T1000 (cell line): ENCODE measurements around the gene OTULINL.

Experiments used
- DNase-seq: peaks from one replicate; lab custom pipeline; 2025; ENCODE audit warnings: mixed read lengths; lab: John Stamatoyannopoulos, UW

OTULINL gene

DNA sequence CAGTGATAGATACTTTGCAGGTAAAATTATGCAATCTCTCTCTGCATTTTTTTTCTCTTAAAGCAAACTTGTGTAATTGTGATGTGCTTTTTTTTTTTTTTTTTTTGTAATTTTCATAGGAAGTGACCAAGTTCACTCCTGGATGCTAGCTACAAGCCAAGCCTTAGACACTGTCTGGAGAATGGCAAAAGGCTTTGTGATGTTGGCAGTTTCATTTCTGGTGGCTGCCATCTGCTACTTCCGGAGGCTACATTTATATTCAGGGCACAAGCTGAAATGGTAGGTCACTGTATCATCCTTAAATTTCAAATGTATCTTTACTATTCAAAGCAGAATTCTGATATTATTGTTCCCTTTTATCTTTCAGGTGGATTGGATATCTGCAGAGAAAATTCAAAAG lies 19.3 kb downstream of the OTULINL start:
- no peak for DNase-seq

DNA sequence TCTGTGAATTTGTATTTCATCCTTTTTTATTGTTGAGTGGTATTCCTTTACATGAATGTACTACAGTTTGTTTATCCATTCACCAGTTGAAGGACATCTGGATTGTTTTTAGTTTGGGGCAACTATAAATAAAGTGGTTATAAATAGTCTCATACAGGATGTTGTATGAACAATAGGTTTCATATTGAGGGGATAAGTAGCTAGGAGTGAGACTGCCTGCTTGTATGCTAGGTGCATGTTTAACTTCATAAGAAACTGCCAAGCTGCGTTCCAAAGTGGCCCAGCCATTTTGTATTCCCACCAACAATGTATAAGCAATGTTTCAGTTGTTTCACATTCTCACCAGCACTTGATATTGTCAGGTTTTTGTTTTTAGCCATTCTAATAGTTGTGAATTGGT lies 21.5 kb downstream of the OTULINL start:
- no peak for DNase-seq

DNA sequence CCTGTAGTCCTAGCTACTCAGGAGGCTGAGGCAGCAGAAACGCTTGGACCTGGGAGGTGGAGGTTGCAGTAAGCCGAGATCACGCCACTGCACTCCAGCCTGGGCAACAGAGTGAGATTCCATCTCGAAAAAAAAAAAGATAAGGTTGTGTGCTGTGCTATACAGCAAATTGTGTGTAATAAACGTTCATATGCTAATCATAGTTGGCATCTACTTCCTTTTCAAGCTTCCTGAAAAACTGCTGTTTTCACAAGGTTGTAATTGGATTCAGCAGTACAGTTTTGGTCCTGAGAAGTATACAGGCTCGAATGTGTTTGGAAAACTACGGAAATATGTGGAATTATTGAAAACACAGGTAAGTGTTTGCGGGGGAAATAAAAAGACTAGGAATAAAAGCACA lies 25.5 kb downstream of the OTULINL start:
- no peak for DNase-seq

DNA sequence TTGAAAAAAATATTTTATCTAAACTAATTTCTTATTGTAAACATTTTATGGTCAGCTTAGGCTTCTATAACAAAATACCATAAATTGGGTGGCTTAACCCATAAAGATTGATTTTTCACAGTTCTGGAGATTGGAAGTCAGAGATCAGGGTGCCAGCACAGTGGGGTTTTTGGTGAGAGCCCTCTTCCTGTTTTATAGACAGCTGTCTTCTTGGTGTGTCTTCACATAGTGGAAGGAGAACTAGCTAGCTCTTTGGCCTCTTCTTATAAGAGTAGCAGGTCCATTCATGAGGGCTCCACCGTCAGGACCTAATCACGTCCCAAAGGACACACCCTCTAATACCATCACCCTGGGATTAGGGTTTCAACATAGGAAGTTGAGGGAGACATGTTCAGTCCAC lies 26.6 kb downstream of the OTULINL start:
- no peak for DNase-seq

DNA sequence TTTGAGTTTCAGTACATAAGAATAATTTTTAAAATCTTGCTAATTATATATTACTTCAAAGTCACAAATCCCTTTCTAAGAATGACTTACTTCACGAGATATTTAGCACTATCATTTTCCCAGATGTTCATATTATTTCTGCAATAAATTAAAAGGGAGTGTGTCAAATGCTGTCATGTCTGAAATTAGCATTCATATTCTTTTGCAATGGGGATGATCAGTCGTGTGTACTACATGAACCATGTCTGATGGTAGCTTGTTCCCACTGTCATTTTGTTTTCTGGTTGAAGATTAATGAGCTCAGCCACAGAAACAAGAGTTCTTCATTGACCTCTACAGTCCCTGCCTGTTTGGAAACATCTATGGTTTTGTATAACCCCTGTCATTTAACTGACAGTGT lies 30.1 kb downstream of the OTULINL start:
- no peak for DNase-seq

DNA sequence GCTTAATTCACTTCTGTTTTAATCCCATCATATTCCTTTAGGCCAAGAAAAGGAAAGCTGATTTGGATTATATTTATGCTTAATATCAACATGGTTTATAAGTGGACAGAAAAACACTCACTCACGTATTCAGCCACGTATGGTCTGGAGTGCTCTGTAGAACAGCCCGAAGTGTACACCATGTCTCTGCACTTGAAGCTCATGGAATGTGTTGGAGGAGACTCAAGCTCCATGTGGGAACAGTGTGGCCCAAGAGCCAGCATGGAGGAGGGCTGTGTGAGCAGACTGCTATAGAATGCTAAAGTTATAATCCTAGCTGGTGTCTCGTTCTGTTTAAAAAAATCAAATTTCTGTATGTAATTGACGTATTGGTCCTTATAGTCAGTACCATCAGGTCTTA lies 32.9 kb downstream of the OTULINL start:
- no peak for DNase-seq

DNA sequence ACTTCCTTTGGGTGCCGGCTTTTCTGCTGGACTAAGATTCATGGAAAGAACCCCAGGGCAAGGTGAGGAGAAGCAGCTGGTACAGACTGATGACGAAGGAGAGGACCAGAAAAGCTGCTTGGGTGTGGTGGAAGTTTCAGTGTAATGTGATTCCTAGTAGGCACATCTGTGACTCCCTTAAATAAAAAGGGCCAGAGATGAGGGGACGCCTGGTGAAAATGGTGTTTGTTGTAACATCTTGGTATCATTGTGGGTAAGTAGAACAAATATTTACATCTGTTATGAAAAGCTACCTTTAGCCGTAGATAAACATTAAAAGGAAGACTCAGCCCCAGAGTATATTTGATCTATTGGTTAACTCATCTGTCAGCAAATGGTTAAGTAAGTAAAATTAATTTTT lies 33.8 kb downstream of the OTULINL start:
- no peak for DNase-seq

DNA sequence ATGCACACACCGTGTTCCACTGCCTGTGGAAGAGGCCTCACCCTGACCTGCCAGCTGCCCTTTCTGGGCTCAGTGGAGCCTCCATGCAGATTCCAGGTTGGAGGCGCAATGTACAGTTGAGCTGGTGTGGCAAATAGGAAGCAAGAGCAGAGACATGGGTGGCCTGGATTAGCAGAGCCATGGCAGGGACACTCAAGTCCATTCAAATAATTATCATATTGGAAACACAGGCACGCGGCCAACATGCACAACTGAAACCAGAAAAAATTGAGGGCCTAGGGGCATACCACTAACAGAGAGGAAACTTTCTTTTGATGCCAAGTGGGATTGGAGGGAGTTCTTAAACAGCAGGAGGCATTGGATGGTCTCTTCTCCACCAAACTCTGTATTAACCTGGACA lies 35.8 kb downstream of the OTULINL start:
- no peak for DNase-seq

DNA sequence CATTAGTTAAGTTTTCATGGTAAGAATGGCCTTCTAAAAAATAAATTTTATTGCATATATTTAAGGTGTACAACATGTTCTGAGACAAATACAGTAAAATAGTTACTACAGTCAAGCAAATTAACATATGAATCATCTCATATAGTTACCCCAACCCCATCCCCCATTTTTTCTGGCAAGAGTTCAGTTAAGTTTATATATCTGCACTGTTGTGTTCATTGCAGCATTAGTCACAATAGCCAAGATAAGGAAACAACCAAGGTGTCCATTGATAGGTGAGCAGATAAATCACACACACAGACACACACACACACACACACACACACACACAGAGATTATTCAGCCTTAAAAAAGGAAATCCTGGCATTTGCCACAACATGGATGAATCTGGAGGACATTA lies 45.7 kb downstream of the OTULINL start:
- DNase-seq: no peak

DNA sequence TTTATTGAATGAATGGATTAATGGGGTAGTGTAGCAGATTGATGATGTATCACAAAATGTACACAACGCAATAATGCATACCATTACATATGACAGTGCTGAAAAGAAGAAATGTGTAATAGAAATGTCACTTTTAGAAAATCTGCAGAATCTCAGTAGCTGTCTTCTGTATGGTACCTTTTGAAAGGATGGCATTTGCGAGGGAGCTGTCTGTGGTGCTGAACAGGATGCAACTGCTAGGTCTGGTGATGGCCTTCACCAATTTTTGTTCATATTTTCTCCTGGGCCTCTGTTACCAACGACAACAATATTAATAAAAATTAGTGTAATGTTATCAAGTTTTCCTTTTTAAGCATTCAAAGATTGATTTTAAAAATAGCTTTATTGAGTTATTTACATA lies 46.8 kb downstream of the OTULINL start:
- DNase-seq: peak; percentile 3

DNA sequence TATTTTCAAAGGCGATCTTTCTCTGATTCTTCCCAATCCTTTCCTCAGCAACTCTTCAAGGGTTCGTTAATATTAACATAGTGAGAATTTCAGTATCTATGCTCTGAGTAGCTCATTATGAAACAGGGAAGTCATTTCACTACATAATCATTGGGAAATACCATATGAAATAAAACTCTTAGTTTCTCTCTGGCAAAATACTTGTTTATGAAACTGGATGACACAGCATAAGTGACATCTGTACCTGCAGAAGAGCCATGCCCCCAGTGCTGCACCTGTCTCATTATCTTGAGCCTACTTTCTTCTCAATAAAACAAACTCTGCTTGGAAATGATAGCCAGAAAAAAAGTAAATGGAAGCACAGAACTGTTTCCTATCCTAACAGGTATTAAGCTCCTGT lies 49.1 kb downstream of the OTULINL start:
- DNase-seq: no peak

DNA sequence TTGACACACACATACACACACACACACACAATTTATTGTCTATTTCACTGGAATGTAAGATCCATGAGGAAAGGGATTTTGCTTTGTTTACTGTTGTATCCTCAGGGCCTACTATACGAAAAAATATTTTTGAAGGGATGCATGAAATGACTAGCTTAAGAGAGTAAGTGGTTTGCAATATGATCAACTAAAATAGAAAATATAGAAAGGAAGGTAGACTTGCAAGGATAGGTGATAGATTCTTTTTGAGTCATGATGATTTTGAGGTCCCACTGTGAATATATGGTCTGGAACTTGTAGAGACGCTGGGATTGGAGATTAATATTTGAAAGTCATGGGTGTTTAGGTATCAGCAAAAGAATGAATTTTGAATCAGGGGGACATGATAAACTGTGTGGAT lies 54.1 kb downstream of the OTULINL start:
- DNase-seq: no peak

DNA sequence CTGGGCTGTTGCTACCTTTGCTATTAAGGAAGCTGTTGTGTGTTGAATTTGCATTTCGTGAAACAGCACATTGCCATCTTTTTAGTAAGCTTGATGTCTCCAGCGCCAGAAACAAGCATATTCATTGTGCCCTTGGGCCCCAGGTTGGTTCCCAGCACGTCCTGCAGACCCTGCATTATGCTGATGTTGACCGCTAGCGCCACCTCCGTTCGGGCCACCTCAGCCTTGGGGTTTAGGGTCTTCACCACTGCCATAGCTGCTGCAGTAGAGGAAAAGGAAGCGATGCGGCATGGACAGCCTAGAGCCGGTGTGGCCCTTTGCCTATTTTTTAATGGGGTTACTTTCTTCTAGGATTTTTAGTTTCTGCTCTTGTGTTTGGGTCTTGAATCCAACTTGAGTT lies 59.2 kb downstream of the OTULINL start:
- DNase-seq: no peak

DNA sequence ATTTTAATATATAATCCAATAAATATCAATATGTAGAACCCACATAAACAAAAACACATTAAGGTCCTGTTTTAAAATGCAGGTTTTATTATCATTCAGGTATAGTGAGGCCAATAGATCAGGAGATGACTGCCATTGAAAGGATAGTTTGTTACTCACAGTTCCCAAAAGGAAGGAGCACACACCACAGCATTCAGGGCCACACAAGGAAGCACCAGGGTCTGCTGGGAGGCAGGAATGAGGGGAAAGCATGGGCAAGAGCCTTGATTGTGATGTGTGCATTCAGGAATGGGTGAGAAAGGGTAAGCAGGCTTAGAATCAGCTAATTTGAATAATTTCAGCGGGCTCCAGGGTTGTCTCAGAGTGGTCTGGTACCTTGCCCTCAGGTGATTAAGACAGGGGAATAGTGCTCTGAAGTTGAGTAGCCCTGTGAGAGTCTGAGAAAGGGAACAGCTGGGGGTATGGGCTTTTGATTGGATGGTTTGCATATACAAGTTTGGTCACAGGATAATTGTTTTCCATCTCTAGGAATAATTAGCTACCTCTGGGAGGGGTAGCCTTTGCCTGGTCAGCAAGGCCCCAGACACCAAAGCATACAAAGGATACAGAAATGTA lies 63.1 kb downstream of the OTULINL start:
- DNase-seq: no peak

DNA sequence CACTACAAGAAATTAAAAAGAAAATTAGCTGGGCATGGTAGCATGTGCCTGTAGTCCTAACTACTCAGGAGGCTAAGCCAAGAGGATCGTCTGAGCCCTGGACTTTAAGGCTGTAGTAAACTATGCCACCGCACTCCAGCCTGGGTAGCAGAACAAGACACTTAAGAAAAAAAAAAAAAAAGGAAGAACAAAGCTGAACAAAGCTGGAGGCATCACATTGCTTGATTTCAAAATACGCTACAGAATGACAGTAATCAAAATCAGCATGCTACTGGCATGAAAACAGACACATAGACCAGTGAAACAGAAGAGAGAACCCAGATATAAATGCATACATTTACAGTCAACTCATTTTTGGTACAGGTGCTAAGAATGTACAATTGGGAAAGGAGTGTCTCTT lies 68.5 kb downstream of the OTULINL start:
- DNase-seq: no peak

DNA sequence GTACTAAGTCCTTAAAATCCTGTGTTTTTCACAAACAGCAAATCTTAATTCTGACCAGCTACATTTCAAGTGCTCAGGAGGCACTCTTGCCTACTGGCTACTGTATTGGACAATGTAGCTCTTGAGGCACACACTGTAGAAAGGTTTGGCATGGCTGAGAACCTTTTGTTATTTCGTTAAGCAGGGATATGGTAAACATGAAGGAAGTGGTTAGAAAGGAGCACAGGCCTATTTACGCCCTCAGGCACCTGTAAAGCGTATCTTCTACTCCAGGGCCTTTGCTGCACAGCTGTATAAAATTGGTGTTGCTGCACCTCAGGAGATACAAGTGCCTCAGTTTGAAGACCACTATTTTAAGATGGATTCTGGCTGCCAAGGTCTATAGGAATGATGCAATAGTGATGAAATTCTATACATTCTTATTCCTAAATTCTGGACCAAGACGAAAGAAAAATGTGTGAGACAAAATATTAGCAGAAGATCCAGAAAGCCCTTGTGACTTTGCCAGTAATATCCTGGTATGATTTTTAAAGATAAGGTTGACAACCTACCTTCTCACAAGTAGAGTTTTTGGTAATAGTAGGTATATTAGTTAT lies 73.7 kb downstream of the OTULINL start:
- no peak for DNase-seq

DNA sequence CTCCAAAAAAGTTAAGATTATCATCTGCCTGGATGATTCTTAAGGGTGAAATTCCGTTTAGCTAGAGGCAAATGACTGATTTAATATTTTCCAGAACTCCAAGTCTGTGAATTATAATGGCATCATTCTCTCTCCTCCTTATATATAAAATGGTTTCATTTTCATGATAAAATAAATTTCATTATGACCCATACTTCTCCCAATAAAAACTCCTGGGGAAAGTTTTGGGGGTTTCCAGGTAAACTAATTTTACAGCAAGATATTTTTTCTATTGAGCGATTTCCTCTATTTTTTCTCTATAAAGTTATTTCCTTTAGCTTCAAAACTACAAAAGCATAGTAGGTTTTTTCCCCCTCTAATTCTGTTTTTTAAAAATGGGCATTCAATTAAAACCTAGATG lies 75.3 kb downstream of the OTULINL start:
- DNase-seq: no peak

DNA sequence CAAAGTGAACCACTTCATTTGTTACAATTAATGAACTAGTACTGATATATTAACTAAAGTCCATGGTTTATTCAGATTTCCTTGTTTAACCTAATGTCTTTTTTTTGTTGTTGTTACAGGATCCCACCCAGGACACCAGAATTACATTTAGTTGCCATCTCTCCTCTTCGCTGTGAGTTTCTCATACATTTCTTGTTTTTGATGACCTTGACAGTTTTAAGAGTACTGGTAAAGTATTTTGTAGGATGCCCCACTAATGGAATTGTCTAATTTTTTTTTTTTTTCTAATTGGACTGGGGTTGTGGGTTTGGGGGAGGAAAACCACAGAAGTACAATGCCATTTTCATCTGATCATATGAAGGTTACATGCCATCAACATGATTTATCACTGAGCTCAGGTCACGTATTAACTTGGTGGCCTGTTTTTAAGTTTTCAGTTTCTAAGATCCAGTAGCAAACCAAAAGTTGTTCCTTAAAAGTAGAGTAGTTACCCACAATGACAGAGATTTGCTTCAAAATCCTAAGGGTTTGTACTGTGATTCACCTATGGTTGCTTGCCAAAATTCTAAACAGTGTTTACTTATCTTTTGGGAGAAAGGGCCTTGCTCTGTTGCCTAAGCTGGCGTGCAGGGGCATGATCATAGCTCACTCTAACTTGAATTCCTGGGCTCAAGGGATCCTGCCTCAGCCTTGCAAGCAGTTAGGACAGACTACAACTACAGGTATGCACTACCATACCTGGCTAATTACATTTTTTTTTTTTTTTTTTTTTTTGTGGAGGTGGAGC lies 78.4 kb downstream of the OTULINL start:
- DNase-seq: no peak

DNA sequence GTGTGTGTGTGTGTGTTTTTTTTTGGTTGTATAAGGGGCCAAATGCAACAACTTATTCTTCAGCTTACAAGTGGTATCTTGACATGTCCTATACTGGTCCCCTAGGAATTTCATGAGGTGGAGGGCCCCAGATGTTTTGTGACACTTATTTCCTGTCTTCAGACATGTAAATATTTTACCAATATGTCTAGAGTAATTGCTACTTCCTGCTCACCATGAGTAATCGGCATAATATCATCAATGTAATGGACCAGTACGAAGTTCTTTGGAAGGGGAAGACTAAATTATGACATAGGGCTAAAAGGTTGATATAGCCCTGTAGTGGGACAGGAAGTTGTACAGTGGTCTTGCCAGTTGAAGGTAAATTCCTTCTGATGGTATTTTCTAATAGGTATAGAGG lies 79.2 kb downstream of the OTULINL start:
- no peak for DNase-seq
